DND-41 (cell line): ENCODE results near the gene SGPP1.

Experiments
- ATAC-seq: fragments of 200-7000 bp; cut with Tn5 transposase; 3 replicates; pipeline ENCODE4 v1.9.1; 2021; ENCODE audit warnings: low read depth; ENCODE audit not compliant: insufficient read depth
- DNase-seq: peaks from one replicate; pipeline ENCODE4 v3.0.0-alpha.2; 2020
- H2AFZ ChIP-seq: 2 replicates; pipeline ENCODE4 v1.6.0; 2012; ENCODE audit warnings: low read depth, low read length
- H3K27ac ChIP-seq: 2 replicates; pipeline ENCODE4 v1.5.1; 2012; ENCODE audit warnings: low read length, inconsistent platforms
- H3K27me3 ChIP-seq: fragments of 200-600 bp; sonication (generic); 2 replicates; pipeline ENCODE4 v1.6.0; 2012; ENCODE audit warnings: low read length, mild to moderate bottlenecking, inconsistent platforms; ENCODE audit not compliant: insufficient read depth, poor library complexity
- H3K36me3 ChIP-seq: 2 replicates; pipeline ENCODE4 v1.5.1; 2012; ENCODE audit warnings: low read length, inconsistent platforms; ENCODE audit not compliant: insufficient read depth
- H3K4me1 ChIP-seq: 2 replicates; pipeline ENCODE4 v1.5.1; 2012; ENCODE audit warnings: mild to moderate bottlenecking, low read length; ENCODE audit not compliant: insufficient read depth
- H3K4me2 ChIP-seq: 2 replicates; pipeline ENCODE4 v1.6.0; 2012; ENCODE audit warnings: mild to moderate bottlenecking, moderate library complexity, low read length, inconsistent platforms; ENCODE audit not compliant: insufficient read depth
- H3K4me3 ChIP-seq, 2 experiments: fragments of 200-600 bp in 1 of 2; shearing (Covaris generic) in 1 of 2; 2 replicates each; pipeline ENCODE4 v1.5.1; 2012 to 2016; ENCODE audit warnings: inconsistent platforms in 2 of 2, low read length in 2 of 2, mild to moderate bottlenecking in 2 of 2, low read depth in 1 of 2, moderate library complexity in 1 of 2
- H3K79me2 ChIP-seq: 2 replicates; pipeline ENCODE4 v1.6.0; 2012; ENCODE audit warnings: low read length, inconsistent platforms; ENCODE audit not compliant: insufficient read depth
- H3K9ac ChIP-seq: 2 replicates; pipeline ENCODE4 v1.6.0; 2012; ENCODE audit warnings: low read depth, mild to moderate bottlenecking, inconsistent platforms, low read length, moderate library complexity
- H3K9me3 ChIP-seq: 2 replicates; pipeline ENCODE4 v1.5.1; 2012; ENCODE audit warnings: low read length, moderate library complexity, mild to moderate bottlenecking, inconsistent platforms; ENCODE audit not compliant: insufficient read depth, severe bottlenecking
- H4K20me1 ChIP-seq: 2 replicates; pipeline ENCODE4 v1.6.0; 2012; ENCODE audit warnings: low read length; ENCODE audit not compliant: insufficient read depth
- CTCF ChIP-seq: IDR thresholded peaks from 2 replicates; pipeline ENCODE4 v1.5.1; 2012; ENCODE audit warnings: borderline replicate concordance, low read length, moderate library complexity, mild to moderate bottlenecking; ENCODE audit not compliant: poor library complexity, severe bottlenecking; ENCODE audit errors: extremely low read depth
- EZH2 ChIP-seq: IDR thresholded peaks from 3 replicates; pipeline ENCODE4 v1.6.1; 2012; ENCODE audit warnings: borderline replicate concordance, low read depth, mild to moderate bottlenecking, moderate library complexity, low read length, inconsistent platforms; ENCODE audit not compliant: severe bottlenecking

SGPP1 gene

DNA sequence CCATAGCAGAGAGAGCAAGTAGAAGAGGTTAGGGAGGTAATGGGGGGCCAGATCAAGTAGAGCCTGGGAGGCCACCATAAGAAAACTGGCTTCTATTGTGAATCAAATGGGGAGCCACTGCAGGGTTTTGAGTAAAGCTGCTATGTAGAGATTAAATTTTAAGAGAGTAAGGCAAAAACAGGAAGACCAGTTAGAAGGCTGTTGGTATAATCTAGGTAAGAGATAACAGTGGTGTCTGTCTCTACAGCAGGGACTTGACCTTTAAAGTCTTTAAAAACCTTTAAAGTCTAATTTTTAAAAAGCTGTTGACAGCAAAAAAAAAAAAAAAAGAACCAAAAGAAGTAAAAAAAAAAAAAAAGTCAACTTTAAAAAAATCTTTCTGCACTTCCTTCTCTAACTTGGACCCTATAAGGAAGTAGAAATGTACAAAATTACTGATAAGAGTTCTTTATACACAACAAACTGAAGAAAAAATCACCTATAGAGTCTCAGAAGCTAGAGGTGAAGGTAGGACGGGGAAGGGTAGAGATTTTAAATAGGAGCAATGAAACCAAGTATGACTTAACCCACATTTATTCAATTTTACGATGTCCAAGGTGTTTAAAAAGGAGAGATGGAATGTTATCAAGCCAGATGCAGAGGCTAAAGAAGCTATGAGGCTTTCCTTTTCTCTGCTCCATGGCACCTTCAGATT lies 26.1 kb downstream of the SGPP1 start:
- H3K9me3 ChIP-seq = no peaks in the 10 kb centered on the region
- TF ChIP-seq CTCF = no peak
- no peak for TF ChIP-seq EZH2
- no peaks in the 10 kb centered on the region for H3K36me3 ChIP-seq
- no peak overlapping the region for H3K9ac ChIP-seq
- H3K79me2 ChIP-seq = peaks cover 11% of the 10 kb centered on the region; the same call in 1 of the 2 replicates
- ATAC-seq (no peak), DNase-seq (no peak)
- H4K20me1 ChIP-seq = no peaks in the 10 kb centered on the region; the same call in 1 of the 2 replicates
- no peaks in the 10 kb centered on the region for H3K4me1 ChIP-seq
- no peak overlapping the region for H3K27ac ChIP-seq
- no peak overlapping the region for H2AFZ ChIP-seq
- no peak overlapping the region for H3K4me2 ChIP-seq
- H3K4me3 ChIP-seq = no peak overlapping the region
- H3K27me3 ChIP-seq = no peaks in the 10 kb centered on the region

GRCh38 chr14:63692310-63693020 lies 35.4 kb downstream of the SGPP1 start:
- Histone ChIP-seq H3K27ac (no peak overlapping the region), H3K9ac (no peak overlapping the region), H3K4me2 (no peak overlapping the region), H3K9me3 (no peaks in the 10 kb centered on the region), H3K36me3 (peaks cover 2% of the 10 kb centered on the region; the same call in 1 of the 2 replicates), H3K4me1 (no peaks in the 10 kb centered on the region), H3K79me2 (no peaks in the 10 kb centered on the region), H4K20me1 (no peaks in the 10 kb centered on the region), H3K4me3 (no peak overlapping the region), H3K27me3 (no peaks in the 10 kb centered on the region), H2AFZ (no peak overlapping the region)
- DNase-seq (no peak), ATAC-seq (no peak)
- no peak for TF ChIP-seq CTCF
- no peak for TF ChIP-seq EZH2

GRCh38 chr14:63689132-63689531 lies 38.7 kb downstream of the SGPP1 start:
- DNase-seq (no peak), ATAC-seq (no peak)
- Histone ChIP-seq H3K4me2 (no peak overlapping the region), H3K27me3 (no peaks in the 10 kb centered on the region), H3K79me2 (no peaks in the 10 kb centered on the region), H3K36me3 (peaks cover 9% of the 10 kb centered on the region; the same call in 1 of the 2 replicates), H3K9ac (no peak overlapping the region), H4K20me1 (no peaks in the 10 kb centered on the region), H3K4me1 (no peaks in the 10 kb centered on the region), H3K27ac (no peak overlapping the region), H2AFZ (no peak overlapping the region), H3K4me3 (no peak overlapping the region), H3K9me3 (no peaks in the 10 kb centered on the region)
- TF ChIP-seq CTCF = no peak
- TF ChIP-seq EZH2 = no peak
